HTR-8/SVneo (cell line): ENCODE results near the gene USH2A.
A peak's percentile ranks its signal among the peaks of the same experiment; 100 is the strongest.

Experiments
- DNase-seq: peaks from one replicate; pipeline ENCODE4 v3.0.0; 2011; ENCODE audit warnings: low spot score, mixed read lengths; ENCODE audit not compliant: insufficient read length
- FAIRE-seq: peaks from 2 replicates; lab custom pipeline; 2011; peaks lifted over from hg19 to GRCh38; lab: Jason Lieb, UNC

Gene USH2A

DNA sequence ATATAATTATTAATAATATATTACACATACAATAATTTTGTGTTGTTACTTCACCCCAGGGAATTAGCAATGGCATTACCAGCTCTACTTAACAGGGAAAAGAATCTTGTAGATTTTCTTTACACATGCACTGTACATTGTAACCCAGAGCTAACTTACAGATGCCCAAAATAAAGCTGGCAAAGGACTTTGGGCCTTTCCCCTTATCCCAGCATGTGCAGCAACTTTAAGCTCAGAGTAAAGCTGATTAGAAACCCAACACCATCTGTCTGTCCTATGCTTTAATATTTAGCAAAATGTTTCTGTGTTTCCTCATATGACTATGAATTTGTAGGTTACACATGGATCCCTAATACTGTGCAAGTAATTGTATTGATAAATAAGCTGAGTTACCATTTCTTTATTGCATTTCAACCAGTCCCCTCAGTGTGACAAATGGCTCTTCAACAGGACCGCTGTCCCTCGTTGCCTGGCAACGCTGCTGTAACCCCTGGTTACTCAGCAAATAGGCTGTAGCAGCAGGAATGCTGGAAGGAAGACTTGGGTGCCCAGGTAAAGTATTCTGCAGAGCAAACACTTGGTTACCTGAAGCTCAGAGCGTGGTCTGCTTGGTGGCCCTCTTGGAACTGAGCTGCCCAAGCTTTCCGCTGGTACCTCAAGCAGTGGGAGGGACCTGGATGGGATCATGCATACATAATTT is at the start of gene USH2A:
TSS of gene USH2A (minus strand) at position 628 of the 700 bp plus-strand sequence. CDS start 1,112 bp downstream, outside the sequence.
- FAIRE-seq = no peak
- DNase-seq = no peak

DNA sequence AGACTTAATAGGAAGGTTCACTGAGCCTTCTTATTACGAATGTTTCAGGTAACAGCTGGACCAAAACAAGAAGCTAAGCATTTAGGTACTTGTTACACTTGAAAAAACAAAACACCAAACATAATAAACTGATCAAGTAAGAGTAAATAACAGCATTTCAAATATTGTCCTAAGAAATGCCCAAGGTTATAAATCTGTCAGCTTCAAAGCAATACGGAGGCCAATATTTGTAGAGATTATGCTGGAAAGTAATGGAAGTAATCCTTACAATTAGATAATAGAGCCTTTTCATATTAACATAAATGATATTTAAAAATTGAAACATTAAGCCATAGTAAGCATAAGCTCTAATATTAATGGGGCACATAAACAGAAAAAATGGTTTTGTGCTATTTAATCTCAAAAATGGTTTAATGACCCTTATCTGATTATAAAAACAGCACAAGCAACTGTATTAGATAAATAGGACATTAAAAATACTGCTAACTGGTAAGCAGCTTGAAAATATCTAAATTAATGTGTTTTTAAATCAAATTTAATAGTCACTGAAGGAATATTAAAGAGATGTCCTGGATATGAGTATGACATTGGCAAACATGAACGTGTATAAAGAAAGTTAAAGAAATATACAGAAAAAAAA is 43.0 kb upstream of the USH2A start:
- no peak for FAIRE-seq
- DNase-seq = no peak

DNA sequence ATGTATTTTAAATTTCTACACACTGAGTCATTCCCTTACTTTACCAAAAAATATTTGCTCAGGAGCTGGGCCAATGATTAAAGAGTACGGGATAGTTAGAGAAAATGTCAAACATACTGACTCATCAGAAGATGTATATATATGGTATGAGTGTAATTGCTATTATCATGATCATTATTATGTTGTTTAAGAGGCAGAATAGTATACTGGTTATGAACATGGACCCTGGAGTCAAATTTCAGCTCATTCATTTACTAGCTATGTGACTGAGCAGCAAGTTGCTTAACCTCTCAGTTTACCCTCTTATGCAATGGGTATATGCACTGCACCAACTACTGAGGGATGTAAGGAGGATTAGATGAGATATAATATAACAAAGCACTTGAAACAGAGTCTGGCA is 41.2 kb upstream of the USH2A start:
- DNase-seq = peak; percentile 38
- FAIRE-seq = peak; percentile 57

GRCh38 chr1:216462066-216462775 is 39.0 kb upstream of the USH2A start:
- DNase-seq (no peak), FAIRE-seq (no peak)

- no peak for FAIRE-seq
- no peak for DNase-seq
These were observed 38.2 kb upstream of the USH2A start for GRCh38 chr1:216461466-216461865.

- FAIRE-seq (no peak), DNase-seq (no peak)
These were observed 36.5 kb upstream of the USH2A start for GRCh38 chr1:216459651-216460207.

DNA sequence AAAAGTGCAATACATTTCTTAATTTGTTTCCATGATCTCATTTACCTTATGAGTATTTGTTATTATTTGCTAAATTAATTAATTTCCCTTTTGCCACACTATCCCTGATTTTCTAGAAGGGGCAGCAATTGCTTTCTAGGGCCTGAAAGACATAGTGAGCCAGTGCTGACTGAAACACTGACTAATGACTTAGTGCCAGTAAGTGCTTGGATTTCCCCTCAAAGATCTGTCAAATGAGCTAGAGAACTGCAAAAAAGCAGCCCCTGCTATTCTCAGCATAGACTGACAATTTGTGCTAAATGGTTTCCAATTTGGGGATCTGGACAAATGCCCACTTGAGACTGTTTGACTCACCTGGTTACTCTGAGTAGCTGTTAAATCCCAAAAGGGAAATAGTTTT is 35.6 kb upstream of the USH2A start:
- DNase-seq (no peak), FAIRE-seq (no peak)

DNA sequence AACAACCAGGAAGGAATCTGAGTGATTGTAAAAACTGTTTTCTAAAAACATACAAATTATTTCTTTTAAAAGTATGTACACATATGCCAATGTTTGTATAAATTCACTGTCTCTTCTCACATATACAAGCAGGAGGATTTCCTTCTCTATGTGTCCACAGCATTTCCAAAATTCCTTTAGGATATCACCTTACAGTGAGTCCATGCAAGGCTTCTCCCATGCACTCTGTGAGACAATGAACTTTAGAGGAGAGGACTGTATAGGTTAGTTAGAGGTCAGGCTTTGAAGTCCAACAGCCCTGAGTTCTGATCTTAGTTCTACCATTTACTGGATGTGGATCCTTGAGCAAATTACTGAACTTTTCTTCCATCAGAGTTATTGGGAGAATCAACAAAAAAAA is 34.1 kb upstream of the USH2A start:
- no peak for FAIRE-seq
- peak; percentile 17 for DNase-seq

DNA sequence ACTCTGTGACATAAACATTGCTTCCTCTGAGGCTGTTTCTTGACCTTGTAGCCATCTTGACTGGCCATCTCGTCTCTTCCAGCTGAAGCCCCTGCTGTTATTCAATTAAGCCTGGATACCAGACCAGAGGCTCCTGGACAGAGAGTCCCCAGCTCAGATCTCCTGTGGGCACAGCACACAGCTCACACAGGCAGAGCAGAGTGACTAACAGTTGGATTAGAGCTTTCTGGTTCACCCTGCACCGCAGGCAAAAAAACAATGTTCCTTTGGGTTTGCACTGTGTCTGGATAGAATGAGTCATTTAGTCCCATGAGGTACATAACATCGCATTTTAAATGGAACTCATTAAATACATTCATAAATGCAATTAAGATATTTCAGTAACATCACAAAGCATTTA is 33.4 kb upstream of the USH2A start:
- FAIRE-seq = no peak
- peak; percentile 2 for DNase-seq

DNA sequence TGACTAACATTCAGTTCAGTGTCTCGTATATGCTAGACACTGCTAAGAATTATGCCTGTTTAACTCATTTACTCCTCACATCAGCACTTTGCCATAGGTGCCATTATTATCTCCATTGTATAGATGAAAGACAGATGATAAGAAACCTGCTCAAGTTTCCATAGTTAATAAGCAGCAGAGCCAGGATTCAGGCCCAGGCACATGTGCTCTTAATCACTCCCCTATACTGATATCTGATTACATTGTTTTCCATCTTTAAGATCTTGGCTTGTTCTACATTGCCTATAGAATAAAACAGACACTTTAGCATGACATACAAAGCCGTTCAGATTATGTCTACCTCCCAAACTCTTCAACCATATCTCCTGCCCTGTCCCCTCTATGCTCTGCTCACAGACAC is 30.5 kb upstream of the USH2A start:
- FAIRE-seq = no peak
- no peak for DNase-seq

GRCh38 chr1:216450227-216450626 is 27.0 kb upstream of the USH2A start:
- no peak for DNase-seq
- FAIRE-seq = no peak

GRCh38 chr1:216448011-216448510 is 24.8 kb upstream of the USH2A start:
- FAIRE-seq (no peak), DNase-seq (no peak)

DNA sequence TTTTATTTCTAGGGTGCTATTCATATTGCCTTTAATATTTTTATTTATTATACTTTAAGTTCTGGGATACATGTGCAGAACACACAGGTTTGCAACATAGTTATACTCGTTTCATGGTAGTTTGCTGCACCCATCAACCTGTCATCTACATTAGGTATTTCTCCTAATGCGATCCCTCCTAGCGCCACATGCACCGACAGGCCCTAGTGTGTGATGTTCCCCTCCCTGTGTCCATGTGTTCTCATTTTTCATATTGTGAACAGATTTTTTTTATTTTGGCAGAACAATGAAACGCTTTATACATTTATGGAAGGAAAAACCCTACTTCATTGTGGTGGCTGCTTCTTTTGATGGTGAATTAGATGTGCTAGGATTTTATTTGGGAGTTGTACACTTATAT is 14.4 kb upstream of the USH2A start:
- no peak for DNase-seq
- no peak for FAIRE-seq

- DNase-seq (no peak), FAIRE-seq (no peak)
These were observed 11.0 kb upstream of the USH2A start for GRCh38 chr1:216434232-216434631.

- FAIRE-seq (no peak), DNase-seq (no peak)
These were observed 9.9 kb upstream of the USH2A start for GRCh38 chr1:216433175-216433574.

DNA sequence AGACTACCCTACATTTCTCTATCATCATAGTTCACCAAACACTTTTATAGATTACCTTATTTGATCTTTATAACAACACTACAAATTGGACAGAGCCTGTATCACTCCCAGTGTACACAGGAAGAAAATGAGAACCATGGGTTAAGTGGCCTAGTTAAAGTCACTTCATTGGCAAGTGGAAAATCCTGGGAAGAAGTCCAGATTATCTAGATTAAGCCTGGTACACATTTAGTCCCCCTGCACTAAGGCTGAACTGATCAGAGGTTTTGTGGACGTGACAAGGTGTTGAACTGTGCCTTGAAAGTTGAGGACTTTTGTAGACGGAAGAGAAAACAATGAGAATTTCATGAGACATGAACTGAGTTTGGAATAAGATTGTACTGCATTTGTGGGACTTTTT is 7.5 kb upstream of the USH2A start:
- FAIRE-seq (no peak), DNase-seq (no peak)

DNA sequence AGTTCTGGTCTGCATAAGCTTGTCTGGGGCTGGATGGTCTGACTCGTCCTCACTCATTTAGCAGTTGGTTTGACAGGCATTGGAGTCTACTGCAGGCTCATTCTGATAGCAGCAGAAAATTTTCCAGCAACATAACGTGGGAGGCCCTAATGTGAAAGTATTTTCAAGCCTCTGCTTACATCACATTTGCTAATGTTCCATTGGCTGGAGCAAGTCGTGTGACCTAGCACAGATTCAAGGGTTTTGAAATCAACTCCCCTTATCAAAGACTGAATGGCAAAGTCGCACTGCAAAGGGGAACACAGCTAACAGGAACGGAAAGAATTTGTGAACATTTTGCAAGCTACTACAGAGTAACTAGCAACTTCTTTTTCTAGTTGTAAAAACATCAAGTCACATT is 2.3 kb upstream of the USH2A start:
- FAIRE-seq = no peak
- DNase-seq = no peak

DNA sequence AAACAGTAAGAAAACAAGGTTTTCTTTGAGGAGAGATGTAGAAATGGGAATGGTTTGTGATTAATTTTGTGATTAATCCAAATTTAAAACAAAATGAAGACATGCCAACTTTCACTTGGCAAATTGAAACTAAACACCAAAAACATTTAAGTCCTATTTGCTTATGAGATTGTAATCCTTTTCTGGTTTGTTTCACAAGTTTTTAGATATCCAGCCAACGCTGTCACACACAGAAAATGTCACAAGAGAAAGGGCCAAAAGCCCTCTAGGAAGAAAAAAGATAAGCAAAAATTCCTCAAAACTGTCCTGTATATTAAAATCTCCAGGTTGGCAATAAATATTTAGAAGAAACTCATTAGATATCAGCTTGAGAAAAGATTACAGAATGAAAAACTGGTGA is 2.5 kb downstream of the USH2A start:
- FAIRE-seq (no peak), DNase-seq (no peak)

DNA sequence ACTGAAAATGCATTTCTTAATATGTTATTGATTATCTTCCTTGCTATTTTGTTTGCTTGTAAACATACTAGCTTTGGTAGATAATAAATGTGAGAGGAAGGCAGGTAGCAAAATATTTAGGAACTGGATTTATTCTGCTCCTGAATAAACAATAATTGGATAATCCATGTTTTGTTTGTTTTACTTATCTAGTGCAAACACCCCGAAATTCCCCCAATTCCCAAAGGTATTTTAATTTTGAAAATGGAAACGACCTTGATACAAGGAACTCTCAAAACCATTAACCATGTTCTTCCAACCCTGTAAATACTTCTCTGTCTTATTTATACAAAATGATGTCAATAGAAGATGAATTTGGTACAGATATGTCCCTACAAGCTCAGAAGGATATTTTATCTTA is 3.0 kb downstream of the USH2A start:
- DNase-seq (no peak), FAIRE-seq (no peak)

- DNase-seq (no peak), FAIRE-seq (no peak)
These were observed 6.8 kb downstream of the USH2A start for GRCh38 chr1:216416488-216416887.

DNA sequence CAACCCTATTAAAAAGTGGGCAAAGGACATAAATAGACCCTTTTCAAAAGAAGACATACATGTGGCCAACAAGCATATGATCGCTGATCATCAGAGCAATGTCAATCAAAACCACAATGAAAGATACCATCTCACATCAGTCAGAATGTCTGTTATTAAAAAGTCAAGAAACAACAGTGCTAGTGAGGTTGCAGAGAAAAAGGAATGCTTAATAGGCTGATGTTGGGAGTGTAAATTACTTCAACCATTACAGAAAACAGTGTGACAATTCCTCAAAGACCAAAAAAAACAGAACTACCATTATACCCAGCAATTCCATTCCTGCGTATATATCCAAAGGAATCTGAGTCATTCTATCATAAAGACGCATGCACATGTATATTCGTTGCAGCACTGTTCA is 13.2 kb downstream of the USH2A start:
- FAIRE-seq = no peak
- no peak for DNase-seq
